NCI-H2171 treated with DMSO at 0.1 percent for 48 hours (cell line): ENCODE data around the gene AOPEP.

Source experiments
- DNase-seq: peaks from one replicate; lab custom pipeline; 2025; lab: John Stamatoyannopoulos, UW

AOPEP gene

GRCh38 chr9:95032580-95033341, 306.3 kb downstream of the AOPEP start:
- DNase-seq: no peak

- DNase-seq: no peak
These were observed 309.3 kb downstream of the AOPEP start for GRCh38 chr9:95035846-95036245.

- DNase-seq: no peak
These were observed 310.2 kb downstream of the AOPEP start for GRCh38 chr9:95036676-95037075.

- no peak for DNase-seq
These were observed 311.5 kb downstream of the AOPEP start for GRCh38 chr9:95037789-95038521.

GRCh38 chr9:95038666-95039065, 312.2 kb downstream of the AOPEP start:
- no peak for DNase-seq

- no peak for DNase-seq
These were observed 313.6 kb downstream of the AOPEP start for GRCh38 chr9:95040106-95040505.

GRCh38 chr9:95043826-95044225, 317.3 kb downstream of the AOPEP start:
- DNase-seq: peak; percentile 31

- DNase-seq: no peak
These were observed 318.4 kb downstream of the AOPEP start for GRCh38 chr9:95044731-95045508.

GRCh38 chr9:95045751-95046150, 319.3 kb downstream of the AOPEP start:
- DNase-seq: no peak

GRCh38 chr9:95047452-95048224, 321.1 kb downstream of the AOPEP start:
- DNase-seq: no peak

- DNase-seq: peak; percentile 50
These were observed 322.0 kb downstream of the AOPEP start for GRCh38 chr9:95048225-95049087.

GRCh38 chr9:95049761-95050160, 323.3 kb downstream of the AOPEP start:
- no peak for DNase-seq

GRCh38 chr9:95053611-95054570, 327.4 kb downstream of the AOPEP start:
- DNase-seq: no peak

- no peak for DNase-seq
These were observed 328.9 kb downstream of the AOPEP start for GRCh38 chr9:95055334-95055850.

- DNase-seq: no peak
These were observed 329.5 kb downstream of the AOPEP start for GRCh38 chr9:95055851-95056551.

GRCh38 chr9:95057101-95057500, 330.6 kb downstream of the AOPEP start:
- DNase-seq: no peak

GRCh38 chr9:95058121-95058785, 331.8 kb downstream of the AOPEP start:
- no peak for DNase-seq

- DNase-seq: peak; percentile 79
These were observed 332.4 kb downstream of the AOPEP start for GRCh38 chr9:95058795-95059386.
